Measurements from ENCODE around the gene CEP72. TPM values are rescaled to one million over a fixed set of nuclear protein-coding genes. Genes with fewer than 3 reads are reported as not detected.

CEP72 gene
- total RNA-seq, 1 donor from 2014 or later, result 0.32 TPM

DNA sequence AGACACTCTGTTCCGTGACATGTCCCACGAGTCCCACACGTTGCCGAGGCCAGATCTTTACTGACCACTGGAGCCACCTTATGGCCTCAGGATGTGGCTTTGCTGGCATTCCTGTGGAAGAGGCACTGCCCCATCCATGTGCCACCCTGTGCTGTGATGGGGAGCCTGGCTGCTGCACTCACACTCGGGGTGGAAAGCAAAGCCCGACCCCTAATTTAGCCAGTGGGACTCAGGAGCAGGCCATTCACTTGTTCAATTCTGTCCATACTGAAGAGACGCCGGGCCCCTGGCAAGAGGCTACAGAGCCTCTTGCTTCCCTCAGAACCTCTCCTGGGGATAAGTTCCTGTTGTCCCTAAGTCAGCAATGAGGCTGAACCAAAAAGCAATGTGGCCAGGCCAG is 18.6 kb upstream of the CEP72 start:
- DNase-seq (ENCODE audit: low spot score in 2 of 2), result peak in 1 of 2 donors; percentile 24
- Histone ChIP-seq H3K9me3 (peaks cover 0 to 4% of the 10 kb centered on the region in 2 donors), H3K4me3 (no peak overlapping the region), H3K27me3 (no peaks in the 10 kb centered on the region), H3K36me3 (no peaks in the 10 kb centered on the region), H3K4me1 (no peaks in the 10 kb centered on the region), H3K27ac (no peak overlapping the region)
- TF ChIP-seq, protein P1, sequence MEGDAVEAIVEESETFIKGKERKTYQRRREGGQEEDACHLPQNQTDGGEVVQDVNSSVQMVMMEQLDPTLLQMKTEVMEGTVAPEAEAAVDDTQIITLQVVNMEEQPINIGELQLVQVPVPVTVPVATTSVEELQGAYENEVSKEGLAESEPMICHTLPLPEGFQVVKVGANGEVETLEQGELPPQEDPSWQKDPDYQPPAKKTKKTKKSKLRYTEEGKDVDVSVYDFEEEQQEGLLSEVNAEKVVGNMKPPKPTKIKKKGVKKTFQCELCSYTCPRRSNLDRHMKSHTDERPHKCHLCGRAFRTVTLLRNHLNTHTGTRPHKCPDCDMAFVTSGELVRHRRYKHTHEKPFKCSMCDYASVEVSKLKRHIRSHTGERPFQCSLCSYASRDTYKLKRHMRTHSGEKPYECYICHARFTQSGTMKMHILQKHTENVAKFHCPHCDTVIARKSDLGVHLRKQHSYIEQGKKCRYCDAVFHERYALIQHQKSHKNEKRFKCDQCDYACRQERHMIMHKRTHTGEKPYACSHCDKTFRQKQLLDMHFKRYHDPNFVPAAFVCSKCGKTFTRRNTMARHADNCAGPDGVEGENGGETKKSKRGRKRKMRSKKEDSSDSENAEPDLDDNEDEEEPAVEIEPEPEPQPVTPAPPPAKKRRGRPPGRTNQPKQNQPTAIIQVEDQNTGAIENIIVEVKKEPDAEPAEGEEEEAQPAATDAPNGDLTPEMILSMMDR (IDR thresholded peaks at IDR 0.05), result no peak
- intact Hi-C loops (cut with DNase I), result no loop called here

DNA sequence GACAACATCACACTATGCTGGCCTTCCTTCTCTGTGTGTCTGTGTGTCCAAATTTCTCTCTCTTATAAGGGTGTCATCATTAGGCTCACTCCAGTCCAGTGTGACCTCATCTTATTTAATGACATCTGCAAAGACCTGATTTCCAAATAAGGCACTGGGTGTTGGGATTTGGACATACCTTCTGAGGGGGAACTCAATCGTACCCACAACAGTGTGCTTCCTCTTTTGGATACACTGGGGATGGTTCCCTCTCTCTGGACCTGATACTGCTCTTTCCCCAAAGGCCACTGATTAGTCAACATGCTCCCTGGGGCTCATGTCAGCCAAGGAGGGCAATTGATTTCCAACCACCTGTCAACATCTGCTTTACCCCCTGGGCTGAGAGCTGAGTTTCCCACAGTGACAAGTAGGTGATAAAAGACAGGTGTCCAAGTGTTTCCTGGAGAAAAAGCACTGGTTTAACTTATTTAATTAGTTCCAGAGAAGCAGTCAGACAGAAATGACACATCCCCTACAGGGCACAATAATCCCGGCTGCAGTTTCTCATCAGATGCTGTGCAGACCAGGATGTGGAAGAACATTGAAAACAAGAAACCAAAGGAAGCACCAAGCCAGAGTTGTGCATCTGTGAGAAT is 17.8 kb upstream of the CEP72 start:
- intact Hi-C loops (cut with DNase I), result no loop called here
- DNase-seq (ENCODE audit: low spot score in 2 of 2), result peak in 1 of 2 donors; percentile 49
- Histone ChIP-seq H3K27ac (no peak overlapping the region), H3K4me1 (no peaks in the 10 kb centered on the region), H3K4me3 (no peak overlapping the region), H3K36me3 (no peaks in the 10 kb centered on the region), H3K9me3 (peaks cover 0 to 4% of the 10 kb centered on the region in 2 donors), H3K27me3 (no peaks in the 10 kb centered on the region)
- TF ChIP-seq, protein P1 (IDR thresholded peaks at IDR 0.05), result no peak

DNA sequence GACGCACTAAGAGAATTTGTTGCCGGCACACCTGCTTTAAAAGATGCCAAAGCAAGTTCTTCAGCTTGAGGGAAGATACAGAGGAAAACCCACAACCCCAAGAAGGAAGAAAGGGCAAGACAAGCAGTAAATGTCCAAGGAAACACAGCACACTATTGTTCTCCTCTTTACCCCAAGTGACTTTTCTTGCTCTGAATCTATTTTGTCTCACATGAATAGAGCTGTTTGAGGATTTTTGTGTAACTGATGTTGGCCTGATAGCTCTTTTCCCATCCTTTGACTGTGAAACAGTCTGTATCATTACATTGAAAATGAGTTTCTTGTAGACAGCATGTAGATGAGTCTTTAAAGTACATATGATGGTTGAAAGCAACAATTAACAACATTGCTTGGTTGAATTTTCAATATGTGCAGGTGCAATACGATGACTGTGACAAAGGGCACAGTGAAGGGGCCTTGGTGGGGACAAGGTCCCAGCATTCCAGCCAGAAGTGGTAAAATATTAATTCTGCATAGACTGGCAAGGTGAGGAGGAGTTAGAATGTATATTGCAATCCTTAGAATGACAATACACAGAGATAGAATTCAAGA is 16.8 kb upstream of the CEP72 start:
- intact Hi-C loops (cut with DNase I), result no loop called here
- H3K27me3 ChIP-seq, result no peaks in the 10 kb centered on the region

DNA sequence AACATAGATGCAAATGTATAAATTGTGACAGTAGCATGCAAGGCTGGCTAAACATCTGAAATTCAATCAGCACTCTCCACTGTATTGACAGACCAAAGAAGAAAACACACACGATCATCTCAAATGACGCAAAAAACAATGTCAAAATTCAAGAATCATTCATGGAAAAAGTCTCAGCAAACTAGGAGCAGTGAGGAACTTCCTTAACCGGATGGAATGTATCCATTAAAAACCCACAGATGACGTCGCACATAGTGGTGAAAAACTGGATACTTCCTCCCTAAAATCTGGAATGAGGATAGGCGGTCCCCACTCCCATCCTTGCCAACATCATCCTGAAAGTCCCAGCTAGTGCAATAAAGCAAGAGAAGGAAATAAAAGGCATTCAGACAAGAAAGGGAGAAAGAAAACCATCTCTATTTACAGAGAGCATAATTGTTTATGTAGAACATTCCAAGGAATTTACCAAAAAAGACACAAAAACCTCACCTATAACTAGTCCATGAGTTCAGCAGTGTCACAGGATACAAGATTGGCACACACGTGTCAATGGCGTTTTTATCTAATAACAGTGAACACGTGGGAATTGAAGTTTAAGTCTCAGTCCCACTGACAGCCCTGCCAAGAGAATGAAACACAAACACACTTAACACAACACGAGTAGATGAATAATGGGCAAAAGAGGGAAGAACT is 14.1 kb upstream of the CEP72 start:
- no peak for DNase-seq (ENCODE audit: low spot score in 2 of 2)

More for the DNA sequence above, 16.8 kb upstream of the CEP72 start:
- Histone ChIP-seq H3K9me3 (no peaks in the 10 kb centered on the region), H3K4me1 (no peaks in the 10 kb centered on the region), H3K4me3 (no peak overlapping the region), H3K27ac (no peak overlapping the region), H3K36me3 (no peaks in the 10 kb centered on the region)
- TF ChIP-seq, protein P1 (IDR thresholded peaks at IDR 0.05), result no peak
- no peak for DNase-seq (ENCODE audit: low spot score in 2 of 2)

DNA sequence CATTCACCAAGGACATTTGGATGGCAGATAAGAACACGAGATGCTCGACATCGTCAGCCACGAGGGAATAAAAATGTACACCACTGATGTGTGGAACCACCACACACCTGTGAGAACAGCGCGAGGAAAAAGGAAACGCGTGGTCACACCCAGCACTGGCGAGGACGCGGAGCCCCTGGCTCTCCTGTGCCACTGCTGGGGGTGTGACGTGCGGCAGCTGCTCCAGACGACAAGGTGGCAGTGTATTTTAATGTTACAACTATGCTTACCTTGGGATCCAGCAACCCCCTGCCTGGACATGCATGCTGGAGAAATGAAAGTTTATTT is 13.6 kb upstream of the CEP72 start:
- Histone ChIP-seq H3K27me3 (no peaks in the 10 kb centered on the region), H3K9me3 (no peaks in the 10 kb centered on the region), H3K36me3 (no peaks in the 10 kb centered on the region), H3K4me3 (no peak overlapping the region), H3K27ac (no peak overlapping the region), H3K4me1 (no peaks in the 10 kb centered on the region)
- peak in 1 of 2 donors; percentile 22 for DNase-seq (ENCODE audit: low spot score in 2 of 2)
- TF ChIP-seq, protein P1 (IDR thresholded peaks at IDR 0.05), result no peak
- intact Hi-C loops (cut with DNase I), result no loop called here

More for the DNA sequence above, 14.1 kb upstream of the CEP72 start:
- Histone ChIP-seq H3K4me3 (no peak overlapping the region), H3K27ac (no peak overlapping the region), H3K27me3 (no peaks in the 10 kb centered on the region), H3K36me3 (no peaks in the 10 kb centered on the region), H3K9me3 (no peaks in the 10 kb centered on the region), H3K4me1 (no peaks in the 10 kb centered on the region)
- TF ChIP-seq, protein P1 (IDR thresholded peaks at IDR 0.05), result no peak
- intact Hi-C loops (cut with DNase I), result no loop called here

All from ascending aorta (tissue), 2 donors.